GM18867 (cell line): ENCODE data around the gene POP7.
"Not testable (repeated sequence)": the region's sequence is repeated elsewhere in the genome, so short reads cannot be mapped to it uniquely, and the experiment has no call there.

Source experiments
- ATAC-seq: cut with Tn5 transposase; IDR thresholded peaks from one replicate; pipeline ENCODE4 v1.9.1; 2021; ENCODE audit warnings: mild to moderate bottlenecking, moderate library complexity; ENCODE audit not compliant: unreplicated experiment

Gene POP7

GRCh38 chr7:100691676-100692577 is 14.0 kb upstream of the POP7 start:
- peak; percentile 33 for ATAC-seq

GRCh38 chr7:100692578-100692961 is 13.4 kb upstream of the POP7 start:
- no peak for ATAC-seq

- ATAC-seq, result peak; percentile 19
Measured at GRCh38 chr7:100693312-100694097, 12.4 kb upstream of the POP7 start.

- peak; percentile 57 for ATAC-seq
Measured at GRCh38 chr7:100694098-100694745, 11.7 kb upstream of the POP7 start, which contains the start of gene GIGYF1. TSS of gene GIGYF1 (minus strand) at chr7:100694250. CDS start at chr7:100688238, 6,012 bp downstream.

GRCh38 chr7:100696123-100696521 is 9.8 kb upstream of the POP7 start:
- no peak for ATAC-seq

GRCh38 chr7:100699018-100699417 is 6.9 kb upstream of the POP7 start:
- ATAC-seq, result no peak

- ATAC-seq, result not testable (repeated sequence)
Measured at GRCh38 chr7:100701089-100701488, 4.8 kb upstream of the POP7 start.

GRCh38 chr7:100705320-100705752 is 585 bp upstream of the POP7 start:
- ATAC-seq, result peak; percentile 63

GRCh38 chr7:100706672-100707311 is 871 bp downstream of the POP7 start:
- ATAC-seq, result no peak

GRCh38 chr7:100708395-100708794 is 2.5 kb downstream of the POP7 start:
- ATAC-seq, result no peak

GRCh38 chr7:100710452-100710851 is 4.5 kb downstream of the POP7 start:
- ATAC-seq, result no peak

GRCh38 chr7:100711369-100711768 is 5.4 kb downstream of the POP7 start:
- ATAC-seq, result no peak

- ATAC-seq, result no peak
Measured at GRCh38 chr7:100714725-100715124, 8.8 kb downstream of the POP7 start.

- not testable (repeated sequence) for ATAC-seq
Measured at GRCh38 chr7:100717073-100717472, 11.2 kb downstream of the POP7 start.

GRCh38 chr7:100719523-100720278 is 13.8 kb downstream of the POP7 start:
- ATAC-seq, result no peak

- ATAC-seq, result no peak
Measured at GRCh38 chr7:100720279-100720670, 14.4 kb downstream of the POP7 start, which contains the start of gene EPO. TSS of gene EPO (plus strand) at chr7:100720468. CDS start at chr7:100720981, 513 bp downstream.

- ATAC-seq, result no peak
Measured at GRCh38 chr7:100720671-100721504, 15.0 kb downstream of the POP7 start.

GRCh38 chr7:100721505-100721812 is 15.5 kb downstream of the POP7 start:
- no peak for ATAC-seq
